Measurements from ENCODE around the gene SLIT3.

The SLIT3 gene

GRCh38 chr5:168724227-168724626 lies 576.7 kb downstream of the SLIT3 start:
- no peak overlapping the region for H2AFZ ChIP-seq (ENCODE audit: low read depth)
- no peak overlapping the region for H3K4me2 ChIP-seq
- no peaks in the 10 kb centered on the region for H4K20me1 ChIP-seq (ENCODE audit: insufficient read depth)
- TF ChIP-seq, protein P1, sequence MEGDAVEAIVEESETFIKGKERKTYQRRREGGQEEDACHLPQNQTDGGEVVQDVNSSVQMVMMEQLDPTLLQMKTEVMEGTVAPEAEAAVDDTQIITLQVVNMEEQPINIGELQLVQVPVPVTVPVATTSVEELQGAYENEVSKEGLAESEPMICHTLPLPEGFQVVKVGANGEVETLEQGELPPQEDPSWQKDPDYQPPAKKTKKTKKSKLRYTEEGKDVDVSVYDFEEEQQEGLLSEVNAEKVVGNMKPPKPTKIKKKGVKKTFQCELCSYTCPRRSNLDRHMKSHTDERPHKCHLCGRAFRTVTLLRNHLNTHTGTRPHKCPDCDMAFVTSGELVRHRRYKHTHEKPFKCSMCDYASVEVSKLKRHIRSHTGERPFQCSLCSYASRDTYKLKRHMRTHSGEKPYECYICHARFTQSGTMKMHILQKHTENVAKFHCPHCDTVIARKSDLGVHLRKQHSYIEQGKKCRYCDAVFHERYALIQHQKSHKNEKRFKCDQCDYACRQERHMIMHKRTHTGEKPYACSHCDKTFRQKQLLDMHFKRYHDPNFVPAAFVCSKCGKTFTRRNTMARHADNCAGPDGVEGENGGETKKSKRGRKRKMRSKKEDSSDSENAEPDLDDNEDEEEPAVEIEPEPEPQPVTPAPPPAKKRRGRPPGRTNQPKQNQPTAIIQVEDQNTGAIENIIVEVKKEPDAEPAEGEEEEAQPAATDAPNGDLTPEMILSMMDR (conservative IDR thresholded peaks at IDR 0.05; ENCODE audit: low read depth, low read length), result no peak
- no peaks in the 10 kb centered on the region for H3K4me1 ChIP-seq (ENCODE audit: low read depth, poor library complexity, severe bottlenecking)
- H3K4me3 ChIP-seq (IDR thresholded peaks at IDR 0.05; ENCODE audit: insufficient read depth, low read depth, low read length), result no peak overlapping the region
- no peak overlapping the region for H3K27ac ChIP-seq
- H3K36me3 ChIP-seq (ENCODE audit: insufficient read depth), result no peaks in the 10 kb centered on the region
- no peak overlapping the region for H3K9ac ChIP-seq
- H3K27me3 ChIP-seq (ENCODE audit: insufficient read depth, low read depth), result no peaks in the 10 kb centered on the region
- H3K79me2 ChIP-seq (ENCODE audit: insufficient read depth, low read depth), result no peaks in the 10 kb centered on the region

- no peaks in the 10 kb centered on the region for H3K36me3 ChIP-seq (ENCODE audit: insufficient read depth)
- H4K20me1 ChIP-seq (ENCODE audit: insufficient read depth), result no peaks in the 10 kb centered on the region
- no peak overlapping the region for H3K4me3 ChIP-seq (IDR thresholded peaks at IDR 0.05; ENCODE audit: insufficient read depth, low read depth, low read length)
- H2AFZ ChIP-seq (ENCODE audit: low read depth), result no peak overlapping the region
- no peak overlapping the region for H3K27ac ChIP-seq
- no peaks in the 10 kb centered on the region for H3K79me2 ChIP-seq (ENCODE audit: insufficient read depth, low read depth)
- TF ChIP-seq, protein P1 (conservative IDR thresholded peaks at IDR 0.05; ENCODE audit: low read depth, low read length), result no peak
- no peaks in the 10 kb centered on the region for H3K27me3 ChIP-seq (ENCODE audit: insufficient read depth, low read depth)
- no peaks in the 10 kb centered on the region for H3K4me1 ChIP-seq (ENCODE audit: low read depth, poor library complexity, severe bottlenecking)
- no peak overlapping the region for H3K4me2 ChIP-seq
- H3K9ac ChIP-seq, result no peak overlapping the region
These were observed 577.9 kb downstream of the SLIT3 start for GRCh38 chr5:168723037-168723436.

DNA sequence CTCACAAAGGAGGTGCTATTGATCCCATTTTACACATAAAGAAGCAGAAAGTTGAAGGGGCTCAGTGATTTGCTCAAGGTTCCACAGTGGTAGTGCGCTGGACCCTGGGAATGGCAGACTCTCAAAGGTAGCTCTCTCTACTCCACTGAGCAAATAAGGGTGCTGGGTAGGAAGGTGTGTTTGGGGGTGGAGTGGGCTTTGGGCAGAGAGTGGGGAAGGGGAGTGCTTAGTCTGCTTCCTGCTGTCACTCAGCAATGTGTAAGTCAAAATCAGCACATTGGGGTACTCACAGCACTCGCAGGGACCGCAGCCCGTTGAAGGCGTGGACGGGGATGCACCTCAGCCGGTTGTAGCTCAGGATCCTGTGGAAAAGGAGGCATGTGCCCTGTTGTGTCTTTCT lies 579.0 kb downstream of the SLIT3 start:
- Histone ChIP-seq H3K4me2 (no peak overlapping the region), H3K4me3 (IDR thresholded peaks at IDR 0.05; ENCODE audit: insufficient read depth, low read depth, low read length) (no peak overlapping the region), H2AFZ (ENCODE audit: low read depth) (no peak overlapping the region), H4K20me1 (ENCODE audit: insufficient read depth) (no peaks in the 10 kb centered on the region), H3K79me2 (ENCODE audit: insufficient read depth, low read depth) (no peaks in the 10 kb centered on the region), H3K36me3 (ENCODE audit: insufficient read depth) (no peaks in the 10 kb centered on the region), H3K27ac (no peak overlapping the region), H3K9ac (no peak overlapping the region), H3K27me3 (ENCODE audit: insufficient read depth, low read depth) (no peaks in the 10 kb centered on the region), H3K4me1 (ENCODE audit: low read depth, poor library complexity, severe bottlenecking) (no peaks in the 10 kb centered on the region)
- TF ChIP-seq, protein P1 (conservative IDR thresholded peaks at IDR 0.05; ENCODE audit: low read depth, low read length), result no peak

- Histone ChIP-seq H3K27ac (no peak overlapping the region), H4K20me1 (ENCODE audit: insufficient read depth) (no peaks in the 10 kb centered on the region), H3K27me3 (ENCODE audit: insufficient read depth, low read depth) (no peaks in the 10 kb centered on the region), H3K4me3 (IDR thresholded peaks at IDR 0.05; ENCODE audit: insufficient read depth, low read depth, low read length) (no peak overlapping the region), H3K4me1 (ENCODE audit: low read depth, poor library complexity, severe bottlenecking) (no peaks in the 10 kb centered on the region), H3K9ac (no peak overlapping the region), H3K36me3 (ENCODE audit: insufficient read depth) (no peaks in the 10 kb centered on the region), H3K79me2 (ENCODE audit: insufficient read depth, low read depth) (no peaks in the 10 kb centered on the region), H2AFZ (ENCODE audit: low read depth) (no peak overlapping the region), H3K4me2 (no peak overlapping the region)
- TF ChIP-seq, protein P1 (conservative IDR thresholded peaks at IDR 0.05; ENCODE audit: low read depth, low read length), result no peak
These were observed 579.8 kb downstream of the SLIT3 start for GRCh38 chr5:168721002-168721753.
